Activated CD4-positive, CD25-positive, alpha-beta regulatory T cell treated with anti-CD3 and anti-CD28 coated beads, Interleukin-2, amount 50 U/mL, for 72 hours (primary cell): ENCODE data around the gene STT3A.

Source experiments
- DNase-seq: peaks from one replicate; pipeline ENCODE4 v3.0.0; 2021

The STT3A gene

DNA sequence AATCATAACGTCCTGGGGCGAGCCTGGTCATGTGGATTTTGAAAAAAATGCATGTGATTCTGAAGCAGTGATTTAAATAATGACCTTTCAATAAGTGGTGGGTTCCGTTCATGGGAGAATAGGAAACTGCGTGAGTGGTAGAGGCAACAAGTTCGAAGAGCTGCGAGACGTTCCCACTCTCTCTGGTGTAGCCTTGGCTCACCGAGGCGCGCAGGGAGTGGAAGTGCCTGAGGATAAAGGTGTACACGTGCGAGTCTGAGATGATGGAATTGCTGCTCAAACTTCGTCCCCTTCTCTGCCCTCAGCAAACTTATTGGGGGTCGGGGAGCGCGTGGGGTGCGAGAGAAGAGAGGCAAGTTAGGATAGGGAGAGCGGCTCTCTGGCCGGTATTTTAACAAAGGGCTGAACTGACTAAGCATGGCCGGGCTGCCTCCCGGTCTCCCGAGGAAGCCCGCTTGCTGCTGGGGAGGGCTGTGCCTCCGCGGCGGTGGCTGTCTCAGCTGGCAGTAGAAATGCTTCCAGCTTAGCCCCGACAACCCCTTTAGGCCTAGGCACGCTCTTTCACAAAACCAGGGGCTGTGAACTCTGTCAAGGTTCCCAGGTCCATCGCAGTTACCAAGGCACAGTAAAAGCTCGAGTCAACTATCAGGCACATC lies 875 bp upstream of the STT3A start:
- peak; percentile 51 for DNase-seq

DNA sequence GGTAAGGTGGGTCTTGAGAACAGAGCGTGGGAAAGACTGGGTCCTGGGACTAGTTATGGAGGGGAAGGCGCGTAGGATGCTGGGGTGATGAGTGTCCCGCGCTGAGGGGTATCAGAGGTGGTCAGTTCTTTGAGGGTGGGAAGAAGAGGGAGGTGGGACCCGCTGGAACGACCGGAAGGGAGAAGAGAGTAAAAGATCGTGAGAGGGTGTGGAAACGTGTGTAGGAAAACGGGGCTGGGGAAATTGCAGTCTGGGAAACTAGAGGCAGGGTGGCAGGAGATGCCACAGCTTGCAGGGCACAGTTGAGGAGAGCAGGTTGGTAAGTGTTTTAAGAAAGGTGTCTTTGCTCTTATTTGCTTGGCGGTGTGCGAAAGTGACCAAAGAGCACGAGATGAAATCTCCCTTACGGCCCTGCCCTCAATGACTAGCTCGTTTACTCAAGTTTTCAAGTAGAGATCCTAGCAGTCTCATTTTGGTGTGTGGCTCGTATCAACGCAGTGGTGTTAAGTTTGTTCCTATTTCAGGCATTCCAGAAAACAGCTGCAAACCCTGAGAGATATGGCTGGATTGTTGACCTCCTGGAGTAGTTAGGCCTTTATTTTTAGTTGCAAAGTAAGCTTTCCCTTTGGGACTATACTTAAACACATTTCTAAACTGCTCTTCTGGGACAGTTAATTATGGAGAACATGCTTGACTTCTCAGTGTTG lies 615 bp downstream of the STT3A start:
- no peak for DNase-seq

DNA sequence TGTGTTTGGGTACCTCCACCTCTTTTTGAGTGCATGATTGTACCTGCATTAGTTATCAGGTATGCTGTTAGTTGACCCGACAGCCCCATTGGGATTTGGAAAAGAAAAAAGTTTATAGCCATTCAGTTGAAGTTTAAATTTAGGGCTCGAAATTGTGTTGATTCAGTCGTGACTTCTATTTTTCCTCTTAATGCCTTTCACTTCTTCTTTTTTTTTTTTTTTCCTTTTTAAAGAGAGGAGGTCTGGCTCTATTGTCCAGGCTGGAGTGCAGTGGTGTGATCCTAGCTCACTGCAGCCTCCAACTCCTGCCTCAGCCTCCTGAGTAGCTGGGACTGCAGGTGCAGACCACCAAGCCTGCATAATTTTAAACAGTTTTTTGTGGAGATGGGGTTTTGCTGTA lies 2.3 kb downstream of the STT3A start:
- no peak for DNase-seq

DNA sequence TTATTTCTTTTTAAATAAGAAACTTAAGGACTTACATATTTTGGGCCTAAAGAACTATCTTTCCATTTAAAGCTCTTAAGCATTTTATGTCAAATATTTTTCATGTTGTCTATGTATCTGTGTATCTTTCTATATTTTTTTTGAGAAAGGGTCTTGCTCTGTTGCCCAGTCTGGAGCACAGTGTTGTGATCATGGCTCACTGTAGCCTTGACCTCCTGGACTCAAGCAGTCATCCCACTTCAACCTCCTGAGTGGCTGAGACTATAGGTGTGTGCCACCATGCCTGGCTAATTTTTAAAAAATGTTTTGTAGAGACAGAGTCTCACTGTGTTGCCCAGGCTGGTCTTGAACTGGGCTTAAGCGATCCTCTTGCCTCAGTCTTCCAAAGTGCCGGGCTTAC lies 8.0 kb downstream of the STT3A start:
- DNase-seq: no peak

DNA sequence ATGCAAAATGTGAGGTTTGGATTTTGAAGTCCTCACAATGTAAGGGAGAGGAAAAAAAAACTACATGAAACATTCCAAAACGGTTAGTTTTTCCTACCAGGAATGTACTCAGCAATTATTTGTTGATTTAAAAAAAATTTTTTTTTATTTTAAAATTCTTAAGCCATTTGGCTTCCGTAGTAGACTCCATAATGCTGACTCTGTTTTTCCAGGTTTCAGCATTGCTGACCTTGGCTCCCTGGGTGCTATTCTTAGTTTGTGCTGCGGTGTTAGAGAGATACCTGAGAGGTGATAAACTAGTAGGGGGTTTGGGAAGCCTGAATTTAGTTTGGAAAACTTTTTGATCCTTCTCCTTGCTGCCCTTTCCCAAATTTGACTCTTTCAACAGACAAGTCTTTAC lies 10.6 kb downstream of the STT3A start:
- DNase-seq: no peak

DNA sequence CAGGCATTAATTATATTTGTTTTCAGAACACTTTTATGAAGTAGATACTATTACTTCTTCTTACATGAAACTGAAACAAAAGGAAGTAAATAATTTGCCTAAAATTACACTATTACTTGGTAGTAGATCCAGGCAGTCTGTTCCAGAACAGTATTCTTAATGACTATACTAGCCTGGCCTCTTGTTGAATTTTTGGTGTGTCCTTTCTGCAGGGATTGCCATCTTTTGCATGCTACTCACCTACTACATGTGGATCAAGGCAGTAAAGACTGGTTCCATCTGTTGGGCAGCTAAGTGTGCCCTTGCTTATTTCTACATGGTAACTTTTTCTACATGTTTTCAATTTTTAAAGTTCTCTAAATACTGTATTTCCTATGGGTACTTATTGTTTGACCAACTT lies 12.8 kb downstream of the STT3A start:
- DNase-seq: no peak

DNA sequence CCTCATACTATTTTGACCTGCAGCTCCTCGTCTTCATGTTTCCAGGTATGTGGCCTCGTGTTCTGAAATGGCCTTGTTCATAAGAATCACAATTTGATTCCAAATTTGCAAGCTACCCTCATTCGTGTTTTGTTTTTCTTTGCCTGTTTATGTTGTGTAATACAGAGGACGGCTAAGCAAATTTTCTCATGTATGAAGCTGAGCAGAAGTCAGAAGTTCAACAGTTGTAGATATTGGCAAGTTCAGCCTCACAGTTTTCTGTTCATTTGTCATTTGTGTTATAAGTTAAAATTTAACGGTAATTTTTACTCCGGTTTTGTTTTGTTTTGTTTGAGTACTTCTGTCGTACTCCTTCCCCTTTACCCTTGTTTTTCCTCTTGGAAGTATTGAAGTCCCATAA lies 16.9 kb downstream of the STT3A start:
- DNase-seq: no peak

DNA sequence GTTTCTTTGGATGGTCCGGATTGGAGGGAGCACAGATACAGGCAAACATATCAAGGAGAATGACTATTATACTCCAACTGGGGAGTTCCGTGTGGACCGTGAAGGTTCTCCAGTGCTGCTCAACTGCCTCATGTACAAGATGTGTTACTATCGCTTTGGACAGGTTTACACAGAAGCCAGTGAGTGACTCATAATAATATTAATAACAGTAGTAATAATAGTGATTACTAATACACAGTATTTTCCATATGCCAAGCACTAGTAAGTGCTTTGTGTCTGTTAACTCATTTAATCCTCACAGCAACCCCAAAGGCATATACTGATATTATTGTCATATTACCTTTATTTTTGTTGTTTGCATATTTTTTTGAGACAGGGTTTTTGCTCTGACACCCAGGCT lies 25.7 kb downstream of the STT3A start:
- no peak for DNase-seq

DNA sequence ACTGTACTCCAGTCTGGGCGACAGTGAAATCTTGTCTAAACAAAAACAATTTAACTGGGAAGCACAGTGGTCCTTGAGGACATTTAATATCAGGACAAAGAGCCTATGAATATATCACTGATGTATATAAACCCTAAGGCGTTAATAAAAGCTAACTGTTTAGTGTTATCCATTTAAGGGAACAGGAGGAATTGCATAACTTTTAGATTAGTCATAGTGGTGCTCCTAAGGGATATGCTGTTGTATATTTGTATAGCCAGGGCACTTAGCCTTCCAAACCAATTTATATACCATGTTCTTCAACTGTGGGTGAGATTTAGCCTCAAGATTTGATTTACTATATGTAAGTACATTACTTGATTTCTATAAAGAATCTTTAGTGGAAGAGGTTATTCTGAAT lies 29.3 kb downstream of the STT3A start:
- no peak for DNase-seq

DNA sequence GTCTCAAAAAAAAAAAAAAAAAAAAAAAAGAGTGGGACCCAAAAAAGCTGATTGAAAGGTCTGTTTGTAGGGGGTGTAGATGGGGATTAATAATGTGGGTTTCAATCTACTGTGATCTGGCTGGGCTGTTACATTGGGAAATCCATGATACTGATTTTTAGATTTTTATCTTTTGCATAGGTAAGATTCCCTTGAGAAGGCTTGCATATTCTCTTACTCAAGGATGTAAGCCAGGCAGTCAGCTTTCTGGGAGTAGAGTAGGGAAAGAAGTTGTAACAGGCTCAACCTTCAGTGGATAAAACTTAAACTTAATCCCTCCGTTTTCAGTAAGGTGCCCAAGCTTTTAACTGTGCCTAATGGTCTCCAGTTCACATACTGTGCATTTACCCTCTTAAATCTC lies 30.4 kb downstream of the STT3A start:
- no peak for DNase-seq

DNA sequence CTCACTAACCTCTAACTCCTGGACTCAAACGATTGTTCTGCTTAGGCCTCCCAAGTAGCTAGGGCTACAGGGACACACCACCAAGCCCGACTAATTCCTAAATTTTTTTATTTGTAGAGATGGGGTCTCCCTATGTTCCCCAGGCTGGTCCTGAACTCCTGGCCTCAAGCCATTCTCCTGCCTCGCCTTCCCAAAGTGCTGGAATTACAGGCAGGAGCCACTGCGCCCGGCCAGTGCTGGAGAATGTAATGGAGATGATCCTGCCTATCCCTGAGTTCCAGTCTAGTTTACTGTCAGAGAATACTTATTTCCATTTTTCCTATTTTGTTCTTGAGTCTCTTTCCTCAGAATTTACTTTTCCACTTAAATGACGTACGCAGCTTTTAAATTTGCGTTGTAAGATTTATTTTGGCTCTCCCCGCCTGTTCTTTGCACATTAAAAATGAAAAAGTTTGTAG lies 32.1 kb downstream of the STT3A start, which contains the start of gene CHEK1:
CHEK1 (plus strand) TSS at position 408 of the 458 bp plus-strand sequence. CDS start 1,606 bp downstream, outside the sequence.
- DNase-seq: no peak

DNA sequence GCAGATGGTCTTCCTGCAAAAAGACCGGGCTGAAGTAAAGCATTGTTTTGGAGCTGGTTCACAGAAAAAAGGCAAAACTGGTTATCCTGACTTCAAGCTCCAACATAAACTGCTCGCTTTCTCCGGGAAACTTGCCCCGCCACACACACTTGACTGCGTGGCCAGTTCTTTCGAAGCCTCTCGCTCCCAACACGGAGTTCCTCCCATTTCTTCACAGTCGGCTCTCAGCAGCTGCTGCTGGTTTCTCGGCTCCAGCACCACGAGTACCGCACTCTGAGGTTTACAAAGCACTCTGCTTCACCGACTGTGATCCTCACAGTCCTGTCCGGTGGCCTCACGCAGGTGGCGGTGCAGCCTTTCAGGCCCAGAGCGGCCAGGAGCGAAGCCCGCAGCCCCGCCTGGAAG lies 32.6 kb downstream of the STT3A start:
- DNase-seq: no peak

DNA sequence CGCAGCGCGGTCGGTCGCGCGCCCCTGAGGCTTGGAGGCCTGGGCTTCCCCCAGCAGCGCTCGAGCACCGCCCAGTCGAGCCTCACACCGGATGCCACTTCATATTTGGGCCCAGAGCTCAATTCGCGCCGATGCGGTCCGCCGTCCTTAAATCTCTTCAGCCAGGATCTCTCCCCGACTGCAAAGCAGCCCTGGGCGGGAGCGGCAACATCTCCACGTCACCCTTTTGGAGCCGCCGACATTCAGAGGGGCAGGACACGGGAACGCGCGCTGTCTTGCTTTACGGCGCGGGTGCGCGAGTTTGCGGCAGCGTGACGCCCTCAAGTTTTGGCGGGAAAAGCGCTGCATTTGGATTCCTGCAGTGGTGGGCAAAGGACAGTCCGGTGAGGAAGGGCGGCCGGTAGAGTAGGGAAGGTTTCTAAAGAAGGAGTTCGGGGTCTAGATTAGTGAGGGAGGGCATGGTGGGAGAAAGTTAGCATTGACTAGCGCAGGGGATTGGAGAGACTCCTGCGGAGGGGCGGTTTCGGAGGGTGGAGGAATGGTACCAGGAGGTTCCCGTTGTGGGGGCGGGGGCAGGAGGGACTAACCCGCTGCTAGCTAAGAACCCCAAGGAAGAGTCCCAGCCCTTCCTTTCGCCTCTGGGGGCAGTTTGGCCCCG lies 33.1 kb downstream of the STT3A start:
- peak; percentile 86 for DNase-seq

DNA sequence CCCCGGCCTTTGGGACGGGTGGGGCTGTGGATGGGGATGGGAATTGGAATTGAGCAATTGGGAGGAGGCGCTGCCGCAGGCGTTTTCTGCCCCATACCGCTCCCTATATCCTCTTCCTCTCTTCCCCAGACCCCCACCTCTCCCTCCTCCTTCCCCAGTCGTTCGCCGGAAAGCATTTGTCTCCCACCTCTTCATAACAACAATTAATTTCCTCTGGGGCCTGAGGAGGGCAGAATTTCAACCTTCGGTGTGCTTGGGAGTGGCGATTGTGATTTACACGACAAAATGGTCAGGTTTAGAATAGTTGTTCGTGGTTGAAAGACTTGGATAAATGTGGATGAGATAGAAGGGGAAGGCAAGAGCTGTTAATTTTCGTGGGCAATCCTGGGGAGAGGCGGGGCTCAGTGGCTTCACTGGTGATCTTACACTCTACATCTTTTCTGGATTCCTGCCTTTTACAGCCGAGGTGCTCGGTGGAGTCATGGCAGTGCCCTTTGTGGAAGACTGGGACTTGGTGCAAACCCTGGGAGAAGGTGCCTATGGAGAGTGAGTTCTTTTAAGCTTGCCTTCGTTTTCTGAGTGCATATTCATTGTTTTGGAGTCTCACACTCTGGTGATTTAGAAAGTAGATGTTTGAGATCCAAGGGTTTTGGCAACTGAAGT lies 33.8 kb downstream of the STT3A start:
- no peak for DNase-seq

DNA sequence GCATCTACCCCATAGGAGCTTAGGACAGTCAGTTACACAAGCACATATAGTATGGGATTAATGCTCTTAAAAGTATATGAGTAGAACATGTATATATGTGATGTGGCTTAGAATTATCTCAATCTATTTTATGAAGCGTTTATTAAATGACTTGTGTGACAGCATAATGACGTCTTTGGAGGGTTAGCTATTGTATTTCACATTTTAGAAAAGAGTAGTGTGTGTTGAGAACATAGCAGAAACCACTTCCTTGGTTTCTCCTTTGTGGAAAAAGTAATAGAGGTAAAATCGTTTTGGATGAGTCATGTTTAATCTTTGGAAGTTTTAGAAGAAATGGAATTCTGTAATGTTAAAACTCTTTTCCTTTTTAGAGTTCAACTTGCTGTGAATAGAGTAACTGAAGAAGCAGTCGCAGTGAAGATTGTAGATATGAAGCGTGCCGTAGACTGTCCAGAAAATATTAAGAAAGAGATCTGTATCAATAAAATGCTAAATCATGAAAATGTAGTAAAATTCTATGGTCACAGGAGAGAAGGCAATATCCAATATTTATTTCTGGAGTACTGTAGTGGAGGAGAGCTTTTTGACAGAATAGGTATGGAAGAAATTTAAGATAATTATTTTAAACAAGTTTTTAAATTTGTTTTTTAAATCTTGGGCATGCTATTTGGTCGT lies 34.7 kb downstream of the STT3A start:
- DNase-seq: no peak

DNA sequence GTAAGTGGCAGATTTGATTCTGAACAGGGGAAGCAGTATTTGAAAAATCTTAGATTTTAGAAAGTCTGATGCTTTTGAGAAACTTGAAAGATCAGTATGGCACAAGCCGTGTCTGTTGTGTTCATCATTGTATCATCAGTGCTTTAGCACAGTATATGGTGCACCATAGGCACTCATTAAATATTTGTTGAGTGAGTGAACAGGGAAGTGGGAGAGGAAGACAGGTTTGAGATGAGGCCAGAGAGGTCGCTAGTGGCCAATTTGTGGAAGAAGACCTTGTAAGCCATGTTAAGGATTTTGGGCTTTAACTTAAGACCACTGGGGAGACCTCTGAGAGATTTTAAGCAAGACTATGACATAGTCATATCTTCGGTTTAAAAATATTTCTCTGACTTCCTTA lies 45.2 kb downstream of the STT3A start:
- DNase-seq: no peak

DNA sequence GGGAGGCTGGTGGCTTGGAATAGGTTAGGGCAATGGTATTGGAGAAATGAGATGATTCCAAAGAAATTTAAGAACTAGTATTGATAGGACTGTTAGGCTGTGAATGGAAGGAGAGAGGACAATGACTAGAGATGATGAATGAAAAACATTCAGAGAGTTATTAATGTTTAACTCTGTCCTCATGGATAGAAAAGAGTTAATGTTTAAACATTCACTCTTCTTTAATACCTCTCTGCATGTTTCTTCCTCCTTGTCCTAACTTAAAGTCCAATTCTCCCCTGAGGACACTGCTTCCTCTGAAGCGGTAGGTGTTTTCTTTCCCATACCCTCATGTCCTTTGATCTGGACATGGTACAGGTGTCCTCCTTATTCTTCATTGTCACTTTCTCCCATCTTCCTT lies 45.7 kb downstream of the STT3A start:
- no peak for DNase-seq

DNA sequence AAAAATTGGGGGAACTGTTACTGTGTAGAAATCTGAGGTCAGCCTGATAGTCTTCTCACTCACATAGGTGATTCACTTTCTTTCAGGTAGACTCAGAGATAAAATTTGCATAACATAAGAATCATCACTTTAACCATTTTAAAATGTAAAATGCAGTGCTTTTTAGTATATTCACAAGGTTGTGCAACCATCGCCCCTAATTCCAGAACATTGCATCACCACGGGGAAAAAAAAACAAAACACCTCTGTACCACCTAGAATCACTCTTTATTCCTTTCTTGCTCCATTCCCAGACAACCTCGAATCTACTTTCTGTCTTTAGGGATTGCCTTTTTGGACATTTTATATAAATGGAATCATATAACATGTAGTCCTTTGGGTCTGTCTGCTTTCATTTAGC lies 53.2 kb downstream of the STT3A start:
- DNase-seq: no peak

DNA sequence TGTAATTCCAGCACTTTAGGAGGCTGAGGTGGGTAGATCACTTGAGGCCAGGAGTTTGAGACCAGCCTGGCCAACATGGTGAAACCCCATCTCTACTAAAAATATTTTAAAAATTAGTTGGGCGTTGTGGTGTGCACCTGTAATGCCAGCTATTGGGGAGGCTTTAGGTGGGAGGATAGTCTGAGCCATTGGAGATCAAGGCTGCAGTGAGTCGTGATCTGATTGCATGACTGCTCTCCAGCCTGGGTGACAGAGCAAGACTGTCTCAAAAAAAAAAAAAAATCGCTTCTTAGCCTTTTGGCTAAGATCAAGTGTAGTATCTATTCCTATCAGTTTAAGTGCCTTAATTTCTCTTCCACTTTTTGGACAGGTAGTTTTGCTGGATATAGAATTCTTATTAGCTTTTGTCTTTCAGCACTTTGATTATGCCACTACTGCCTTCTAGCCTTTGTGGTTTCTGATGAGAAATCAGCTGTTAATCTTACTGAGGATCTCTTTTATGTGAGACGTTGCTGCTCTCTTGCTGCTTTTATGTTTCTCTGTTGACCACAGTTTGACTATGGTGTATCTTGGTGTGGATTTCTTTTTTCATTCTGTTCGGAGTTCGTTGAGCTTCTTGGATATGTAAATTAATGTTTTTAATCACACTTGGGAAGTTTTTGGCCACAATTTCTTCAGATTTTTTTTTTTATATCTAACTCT lies 57.0 kb downstream of the STT3A start:
- no peak for DNase-seq

DNA sequence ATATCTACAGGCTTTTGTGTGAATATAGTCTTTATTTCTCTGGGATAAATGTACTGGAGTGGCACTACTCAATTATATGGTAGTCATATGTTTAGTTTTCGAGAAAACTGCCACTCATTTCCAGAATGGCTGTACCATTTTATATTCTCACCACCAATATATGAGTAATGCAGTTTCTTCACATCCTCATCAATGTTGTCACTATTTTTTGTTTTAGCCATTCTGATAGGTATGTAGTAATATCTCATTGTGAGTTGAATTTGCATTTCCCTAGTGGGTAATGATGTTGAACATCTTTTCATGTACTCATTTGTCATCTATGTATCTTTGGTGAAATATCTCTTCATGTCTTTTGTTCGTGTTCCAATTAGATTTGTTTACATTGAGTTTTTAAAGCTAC lies 70.0 kb downstream of the STT3A start:
- DNase-seq: no peak

DNA sequence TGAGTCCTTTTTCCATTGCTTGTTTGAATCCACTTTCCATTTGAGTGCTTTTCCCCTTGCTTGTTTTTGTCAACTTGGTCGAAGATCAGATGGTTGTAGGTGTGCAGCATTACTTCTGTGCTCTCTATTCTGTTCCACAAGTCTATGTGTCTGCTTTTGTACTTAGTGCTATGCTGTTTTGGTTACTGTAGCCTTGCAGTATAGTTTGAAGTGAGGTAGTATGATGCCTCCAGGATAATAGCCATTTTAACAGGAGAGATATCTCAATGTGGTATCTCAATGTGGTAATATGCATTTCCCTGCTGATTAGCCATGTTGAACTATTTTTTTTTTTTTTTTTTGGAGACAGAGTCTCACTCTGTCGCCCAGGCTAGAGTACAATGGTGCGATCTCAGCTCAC lies 71.3 kb downstream of the STT3A start:
- no peak for DNase-seq

DNA sequence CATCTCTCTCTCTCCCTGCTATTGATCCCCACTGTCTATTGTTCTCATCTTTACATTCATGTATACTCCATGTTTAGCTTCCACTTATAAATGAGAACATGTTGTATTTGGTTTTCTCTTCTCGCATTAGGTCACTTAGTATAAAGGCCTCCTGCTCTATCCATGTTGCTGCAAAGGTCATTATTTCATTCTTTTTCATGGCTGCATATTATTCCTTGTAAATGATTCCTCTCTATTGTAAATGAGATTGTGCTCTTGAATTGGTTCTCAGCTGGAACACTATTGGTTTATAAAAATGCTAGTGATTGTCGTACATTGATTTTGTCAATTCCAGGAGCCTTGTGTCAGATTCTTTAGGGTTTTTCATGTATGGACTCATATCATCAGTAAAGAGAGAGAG lies 74.5 kb downstream of the STT3A start:
- no peak for DNase-seq
